CD1c-positive myeloid dendritic cell (primary cell): ENCODE data around the gene TNFSF11.
"Not testable (repeated sequence)": the region's sequence is repeated elsewhere in the genome, so short reads cannot be mapped to it uniquely, and the experiment has no call there.

Experiments used
- DNase-seq: peaks from one replicate; pipeline ENCODE4 v3.0.0-alpha.2; 2016; ENCODE audit errors: extremely low spot score

TNFSF11 gene, protein sequence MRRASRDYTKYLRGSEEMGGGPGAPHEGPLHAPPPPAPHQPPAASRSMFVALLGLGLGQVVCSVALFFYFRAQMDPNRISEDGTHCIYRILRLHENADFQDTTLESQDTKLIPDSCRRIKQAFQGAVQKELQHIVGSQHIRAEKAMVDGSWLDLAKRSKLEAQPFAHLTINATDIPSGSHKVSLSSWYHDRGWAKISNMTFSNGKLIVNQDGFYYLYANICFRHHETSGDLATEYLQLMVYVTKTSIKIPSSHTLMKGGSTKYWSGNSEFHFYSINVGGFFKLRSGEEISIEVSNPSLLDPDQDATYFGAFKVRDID

DNA sequence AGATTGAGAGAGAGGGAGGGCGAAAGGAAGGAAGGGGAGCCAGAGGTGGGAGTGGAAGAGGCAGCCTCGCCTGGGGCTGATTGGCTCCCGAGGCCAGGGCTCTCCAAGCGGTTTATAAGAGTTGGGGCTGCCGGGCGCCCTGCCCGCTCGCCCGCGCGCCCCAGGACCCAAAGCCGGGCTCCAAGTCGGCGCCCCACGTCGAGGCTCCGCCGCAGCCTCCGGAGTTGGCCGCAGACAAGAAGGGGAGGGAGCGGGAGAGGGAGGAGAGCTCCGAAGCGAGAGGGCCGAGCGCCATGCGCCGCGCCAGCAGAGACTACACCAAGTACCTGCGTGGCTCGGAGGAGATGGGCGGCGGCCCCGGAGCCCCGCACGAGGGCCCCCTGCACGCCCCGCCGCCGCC is at the start of gene TNFSF11:
Gene TNFSF11 (plus strand): TSS at position 142 of the 400 bp plus-strand sequence. CDS start 152 bp downstream, at position 294.
- DNase-seq: no peak

DNA sequence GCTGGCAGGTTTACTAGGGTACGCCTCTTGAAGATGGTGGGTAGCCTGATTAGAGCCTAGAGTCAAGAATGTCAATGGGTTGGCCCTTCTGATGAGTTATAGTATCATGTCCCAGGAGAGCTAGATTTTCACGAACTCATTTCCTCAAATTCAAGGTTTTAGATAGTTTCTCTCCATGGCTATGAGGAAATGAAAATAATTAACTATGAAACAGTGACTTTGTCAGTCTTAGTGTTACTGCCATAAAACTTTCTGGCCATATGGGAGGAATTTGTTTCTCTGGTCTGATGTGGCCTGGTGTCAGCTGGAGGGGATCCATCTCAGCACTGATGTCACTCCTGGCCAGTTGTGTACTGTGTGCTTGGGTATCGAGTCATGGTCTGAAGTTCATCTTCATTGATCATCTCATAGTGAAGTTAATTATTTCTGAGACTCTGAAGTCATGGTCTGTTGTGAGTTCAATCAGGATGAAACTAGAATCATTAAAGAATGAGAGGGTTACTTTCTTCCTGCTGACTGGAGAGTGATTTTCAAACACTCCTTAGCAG is 49.4 kb upstream of the TNFSF11 start:
- peak; percentile 22 for DNase-seq

DNA sequence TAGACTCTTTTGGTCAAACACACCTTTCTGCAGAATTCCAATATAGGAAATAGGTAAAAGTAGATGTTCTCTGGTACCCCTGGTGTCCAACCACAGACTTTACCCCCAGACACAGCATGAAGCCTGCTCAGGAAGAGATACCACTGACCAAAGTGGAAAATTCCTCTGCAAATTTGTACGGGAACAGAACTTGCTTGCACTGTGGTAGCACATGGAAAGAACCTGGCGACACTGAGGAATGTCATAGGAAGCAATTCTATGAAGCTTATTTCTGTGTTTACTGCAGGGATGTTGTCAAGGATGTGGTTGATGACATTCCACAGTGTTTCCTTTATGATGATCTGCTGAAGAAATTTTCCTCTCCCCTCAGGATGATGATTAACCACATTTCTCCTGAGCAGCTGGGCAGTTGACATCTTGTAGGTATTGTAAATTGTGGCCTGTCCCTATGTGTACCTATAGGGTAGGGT is 48.9 kb upstream of the TNFSF11 start:
- no peak for DNase-seq

DNA sequence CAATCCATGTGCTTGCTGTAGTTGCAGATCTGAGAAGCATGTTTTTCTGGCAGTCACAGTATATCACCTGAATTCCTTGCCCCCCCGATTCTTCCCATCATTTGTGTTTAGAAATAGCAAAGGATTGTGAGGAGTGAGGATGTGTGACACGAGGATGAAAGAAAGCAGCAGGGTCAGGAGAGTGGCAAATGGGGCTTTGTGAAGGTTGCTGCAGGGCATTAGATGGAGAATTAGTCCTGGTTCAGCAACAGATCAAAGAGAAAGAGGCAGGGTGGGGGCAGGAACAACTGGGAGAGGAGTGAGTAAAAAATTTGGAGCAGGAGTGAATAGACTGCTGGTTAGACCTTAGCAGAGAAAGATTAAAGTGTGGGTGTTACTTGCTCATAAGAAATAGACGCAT is 47.7 kb upstream of the TNFSF11 start:
- no peak for DNase-seq

DNA sequence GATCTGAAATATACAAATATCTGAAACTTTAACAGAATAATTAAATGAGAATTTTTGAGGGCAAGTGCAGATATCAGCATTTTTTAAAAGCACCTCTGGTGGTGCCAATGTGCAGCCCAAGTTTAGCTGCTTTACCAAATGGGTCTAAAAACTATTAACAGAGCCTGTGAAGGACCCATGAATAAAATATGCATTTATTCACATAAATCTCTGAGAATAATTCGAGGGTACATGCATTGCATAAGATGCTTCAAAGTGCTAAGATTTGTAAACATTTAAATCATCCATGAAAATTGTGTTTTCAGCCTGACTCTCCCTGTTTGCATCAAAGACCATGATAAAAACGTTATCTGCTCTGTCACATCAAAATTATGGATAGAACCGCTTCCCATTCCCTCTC is 47.1 kb upstream of the TNFSF11 start:
- DNase-seq: no peak

DNA sequence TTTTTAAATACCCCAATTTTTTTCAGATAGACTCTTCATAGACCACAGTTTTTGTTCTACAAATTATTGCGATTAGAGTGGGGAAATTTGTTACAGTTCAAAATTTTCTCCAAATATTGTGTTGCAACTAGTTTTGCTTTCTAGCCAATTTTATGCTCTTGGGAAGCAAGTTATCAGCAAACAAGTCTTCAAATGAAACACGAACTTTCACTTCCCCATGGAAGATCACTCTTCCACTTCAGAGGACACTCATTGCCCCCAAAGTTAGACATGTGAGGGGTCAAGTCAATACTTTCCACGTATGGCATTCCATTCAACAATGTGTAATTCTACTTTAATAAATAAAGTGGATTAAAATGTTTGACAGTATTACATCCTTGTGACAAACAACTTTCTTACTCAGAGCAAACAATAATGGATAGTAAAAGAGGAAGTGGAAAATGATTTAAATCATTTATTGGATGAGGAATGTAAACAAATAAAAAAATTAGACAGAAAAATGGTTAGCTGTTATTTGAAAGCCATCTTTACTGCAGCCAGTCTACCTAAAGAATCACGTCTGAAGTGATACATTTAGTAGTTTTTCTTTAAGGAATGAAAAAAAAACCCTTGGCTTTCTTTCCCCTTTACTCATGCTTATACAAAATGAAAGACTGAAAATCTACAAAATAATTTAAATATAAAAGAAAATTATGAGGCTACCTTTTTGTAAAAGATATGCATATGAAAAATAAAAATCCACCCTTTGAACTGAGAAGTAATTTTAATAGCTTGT is 41.2 kb upstream of the TNFSF11 start:
- DNase-seq: peak; percentile 69

DNA sequence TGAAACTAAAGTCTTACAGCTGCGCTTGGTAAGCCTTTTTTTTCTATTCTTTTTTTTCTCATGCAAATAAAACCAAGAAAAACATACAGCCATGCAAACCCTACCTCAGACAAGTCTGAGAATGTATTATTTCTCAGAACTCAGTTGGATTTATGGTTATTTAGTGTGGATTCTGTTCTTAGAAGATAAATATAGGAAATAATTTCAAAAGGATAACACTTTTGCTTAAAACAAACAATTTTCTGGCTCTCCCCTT is 40.7 kb upstream of the TNFSF11 start:
- no peak for DNase-seq

DNA sequence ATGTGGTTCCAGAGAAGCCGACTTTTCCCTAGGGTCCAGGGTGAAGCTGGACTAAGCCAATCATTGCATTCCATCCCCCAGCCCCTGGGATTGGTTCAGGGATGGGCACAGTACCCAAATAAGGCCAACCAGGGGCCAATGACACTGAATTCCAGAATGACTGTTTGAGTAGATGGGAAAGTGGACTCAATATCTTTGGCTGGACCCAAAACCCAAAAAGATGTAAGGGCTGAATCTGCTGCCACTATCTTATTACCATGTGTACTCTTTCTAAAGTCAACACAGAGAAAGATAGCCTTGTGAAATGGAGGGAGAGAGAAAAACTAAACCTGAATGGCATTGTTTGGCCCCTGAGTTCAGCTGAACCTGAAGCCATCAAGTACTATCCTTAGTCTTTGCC is 39.2 kb upstream of the TNFSF11 start:
- DNase-seq: no peak

DNA sequence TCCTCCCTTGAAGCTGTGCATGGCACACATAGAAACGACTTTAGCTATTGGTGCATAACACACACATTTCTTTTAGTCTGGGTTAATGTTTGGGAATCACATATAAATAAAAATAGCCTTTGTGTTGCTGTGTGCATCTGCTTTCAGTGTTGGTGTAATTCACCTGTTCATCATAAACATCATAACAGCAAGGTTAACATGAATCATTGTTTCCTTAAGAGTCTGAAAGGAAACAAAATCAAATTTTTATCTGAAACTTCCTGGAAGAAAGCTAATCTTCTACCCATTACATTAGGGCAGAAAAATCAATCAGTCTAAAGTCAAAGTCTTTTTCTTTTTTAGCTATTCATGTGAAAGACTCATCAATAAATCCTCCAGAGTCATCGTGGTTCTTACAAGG is 35.0 kb upstream of the TNFSF11 start:
- DNase-seq: no peak

DNA sequence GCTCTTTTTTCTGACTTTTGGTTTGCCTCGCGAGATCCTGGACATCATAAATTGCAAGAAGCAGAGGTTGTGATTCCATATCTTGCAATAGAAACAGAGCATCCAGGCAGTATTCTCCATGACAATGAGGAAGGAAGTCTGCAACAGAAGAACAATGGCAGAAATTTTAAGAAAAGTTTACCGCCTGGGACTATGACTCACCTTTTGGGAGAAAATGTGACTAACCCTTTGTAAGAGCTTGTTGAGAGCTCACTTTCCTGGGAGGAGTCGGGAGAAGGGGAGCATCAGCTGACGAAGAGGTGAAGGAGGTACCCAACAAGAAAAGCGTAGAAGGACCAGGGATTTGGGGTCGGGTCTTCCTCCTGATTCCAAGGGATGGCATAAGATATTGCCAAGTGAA is 34.3 kb upstream of the TNFSF11 start:
- DNase-seq: no peak

DNA sequence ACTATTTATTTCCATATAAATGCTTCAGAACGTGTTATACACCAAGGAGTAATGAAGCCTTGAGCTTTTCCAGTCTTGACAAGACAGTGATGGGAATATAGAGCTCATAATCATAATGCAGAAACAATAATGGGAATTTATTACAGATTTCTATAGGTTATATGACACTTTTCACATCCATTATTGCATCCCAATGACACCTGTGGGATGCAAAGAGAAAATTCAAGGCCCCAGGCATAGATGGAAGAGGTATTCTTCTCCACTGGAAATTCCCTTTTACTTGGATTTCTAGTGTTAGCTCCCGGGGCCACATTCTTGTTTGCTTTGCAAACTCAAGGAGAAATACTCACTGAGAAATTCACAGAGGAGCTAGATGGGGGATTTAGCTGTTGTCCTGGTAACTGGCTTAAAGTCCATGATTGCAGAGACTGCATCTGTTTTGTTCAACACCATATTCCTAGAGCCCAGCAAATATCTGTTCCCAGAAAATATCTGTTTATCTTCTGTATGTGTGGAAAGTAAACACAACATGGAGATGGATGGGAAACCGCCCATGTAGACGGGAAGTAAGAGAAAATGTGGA is 30.6 kb upstream of the TNFSF11 start:
- no peak for DNase-seq

DNA sequence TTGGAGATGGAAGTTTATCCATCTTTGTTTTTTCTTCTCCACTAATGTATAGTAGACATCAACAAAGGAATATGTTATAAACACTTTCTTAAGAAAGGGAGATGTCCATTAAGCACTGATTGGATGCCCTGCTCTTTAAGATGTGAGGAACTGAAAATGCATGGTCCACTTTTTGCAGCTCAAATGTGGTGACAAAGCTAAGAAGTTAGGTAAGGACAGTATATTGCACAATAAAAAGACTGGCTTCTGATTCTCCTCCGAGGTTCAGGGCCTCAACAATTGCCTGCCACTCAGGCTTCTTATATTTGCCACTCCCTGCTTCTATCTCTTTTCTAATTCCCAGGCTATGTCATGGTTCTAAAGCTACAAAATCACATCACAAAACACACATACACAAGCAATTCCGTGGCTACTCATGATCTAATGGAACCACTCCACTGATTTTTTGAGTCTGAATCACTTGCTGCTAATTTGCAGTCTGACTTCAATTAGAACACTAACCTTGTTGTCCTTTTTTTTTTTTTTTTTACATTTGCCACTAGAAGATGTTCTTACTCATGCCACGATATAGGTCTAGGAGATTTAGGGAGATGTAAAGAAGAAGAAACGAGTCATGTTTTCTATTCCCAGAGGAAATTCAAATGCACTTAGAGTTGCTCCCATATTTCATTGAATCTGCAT is 29.6 kb upstream of the TNFSF11 start:
- peak; percentile 72 for DNase-seq

DNA sequence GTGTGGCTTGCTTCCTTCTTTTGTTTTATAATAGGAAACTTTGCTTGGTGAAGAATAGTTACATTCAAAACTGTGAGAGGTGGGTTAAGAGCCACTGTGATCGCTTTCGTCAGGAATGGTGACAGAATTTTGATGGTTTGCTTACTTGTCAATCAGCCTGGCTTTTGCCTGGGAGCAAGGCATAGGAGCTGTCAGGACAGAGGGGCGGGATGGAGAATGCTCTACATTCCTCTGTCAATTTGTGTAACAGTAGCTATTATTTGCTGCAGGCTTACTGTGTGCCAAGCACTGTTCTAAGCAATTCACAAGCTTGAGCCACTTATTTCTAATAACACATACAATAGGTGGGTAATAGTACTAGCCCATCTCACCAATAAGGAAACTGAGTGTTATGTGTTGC is 28.1 kb upstream of the TNFSF11 start:
- DNase-seq: no peak

DNA sequence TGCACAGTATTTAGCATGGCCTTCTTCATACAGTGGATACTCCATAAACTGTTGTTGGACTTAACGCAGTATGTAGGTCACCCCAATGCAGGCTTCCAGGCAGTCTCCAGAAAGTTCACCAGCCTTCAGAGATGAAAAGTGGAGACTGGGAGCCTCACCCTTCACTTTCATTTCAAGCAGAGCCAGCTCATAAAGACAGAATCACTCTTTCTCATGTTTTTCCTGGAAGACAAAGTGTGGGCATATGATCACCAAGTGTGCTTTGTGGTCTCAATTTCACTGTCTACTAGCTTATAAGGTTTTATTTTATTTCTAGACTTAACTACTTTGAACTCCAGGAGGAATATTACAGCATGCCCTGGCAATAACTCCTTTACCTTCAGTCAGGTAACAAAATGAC is 26.3 kb upstream of the TNFSF11 start:
- no peak for DNase-seq

DNA sequence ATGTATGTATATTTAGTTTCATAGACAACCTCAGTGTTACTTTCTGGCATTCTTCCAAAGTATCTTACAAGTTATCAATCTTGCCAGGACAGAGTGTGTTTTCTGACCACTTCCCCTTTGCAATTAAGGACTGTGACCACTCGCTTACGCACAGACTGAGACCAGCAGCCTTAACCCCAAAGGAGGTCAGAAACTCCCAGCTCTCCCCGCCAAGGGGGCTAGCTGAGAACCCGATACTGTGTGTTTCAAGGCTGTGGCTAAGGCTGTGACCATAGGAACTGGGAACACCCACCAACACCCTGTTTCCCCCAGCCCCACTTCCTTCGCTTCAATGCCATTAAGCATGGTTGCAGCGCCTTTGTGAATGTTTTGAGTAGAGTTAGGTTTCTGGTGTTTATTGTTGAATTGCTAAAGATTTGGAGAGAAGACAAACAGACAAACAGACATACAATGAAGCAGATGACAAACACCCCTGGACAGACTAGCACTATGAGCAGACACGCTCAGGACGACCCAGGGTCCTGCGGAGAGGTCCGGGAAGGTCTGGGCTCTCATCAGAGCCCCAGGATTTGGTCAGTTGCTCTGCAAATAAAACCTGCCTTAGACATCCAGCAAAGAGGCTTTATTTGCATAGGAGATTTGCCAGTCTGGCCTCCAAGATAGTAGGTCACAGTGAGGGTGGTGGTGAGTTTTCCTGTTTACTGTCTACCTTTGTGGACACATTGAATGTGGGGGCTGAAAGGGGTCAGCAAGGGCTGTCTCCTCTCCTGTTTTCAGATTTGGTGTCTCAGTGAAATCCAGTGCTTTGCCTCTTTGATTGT is 25.0 kb upstream of the TNFSF11 start:
- peak; percentile 57 for DNase-seq

DNA sequence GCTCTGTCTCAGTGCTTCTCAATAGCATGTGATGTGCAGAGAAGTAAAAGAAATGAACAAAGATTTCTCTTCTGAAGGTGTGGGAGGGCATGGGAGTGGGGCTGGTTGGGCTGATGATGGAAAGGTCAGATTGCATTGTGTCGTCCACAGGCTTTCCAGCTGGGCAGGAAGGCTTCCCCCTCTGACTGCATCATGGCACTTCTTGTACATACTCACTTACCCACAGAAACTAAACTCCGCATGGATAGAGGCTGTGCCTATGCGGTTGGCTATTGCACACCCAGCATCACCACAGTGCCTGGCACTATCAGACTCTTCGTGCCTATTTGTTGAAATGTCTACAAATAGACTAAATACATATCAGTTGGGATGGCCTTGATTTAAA is 24.4 kb upstream of the TNFSF11 start:
- DNase-seq: peak; percentile 15

DNA sequence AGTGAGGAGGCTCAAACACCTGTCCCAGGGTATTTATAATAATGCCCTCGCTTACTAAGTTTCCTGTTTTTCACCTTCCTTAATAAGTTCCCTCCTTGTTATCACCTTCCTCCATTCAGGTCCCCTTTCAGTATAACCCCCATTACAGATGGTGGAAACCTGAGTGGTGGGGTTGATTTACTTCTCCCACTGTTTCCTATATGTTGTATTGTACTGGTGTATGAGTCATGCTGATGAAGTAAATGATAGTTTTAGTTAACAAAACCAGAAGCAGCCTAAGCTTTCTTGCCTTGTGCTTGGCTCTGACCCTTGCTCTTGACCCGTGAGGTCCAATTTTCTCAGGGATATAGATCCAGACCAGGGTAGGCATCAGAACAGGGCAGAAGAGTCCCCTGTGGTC is 22.3 kb upstream of the TNFSF11 start:
- DNase-seq: no peak

DNA sequence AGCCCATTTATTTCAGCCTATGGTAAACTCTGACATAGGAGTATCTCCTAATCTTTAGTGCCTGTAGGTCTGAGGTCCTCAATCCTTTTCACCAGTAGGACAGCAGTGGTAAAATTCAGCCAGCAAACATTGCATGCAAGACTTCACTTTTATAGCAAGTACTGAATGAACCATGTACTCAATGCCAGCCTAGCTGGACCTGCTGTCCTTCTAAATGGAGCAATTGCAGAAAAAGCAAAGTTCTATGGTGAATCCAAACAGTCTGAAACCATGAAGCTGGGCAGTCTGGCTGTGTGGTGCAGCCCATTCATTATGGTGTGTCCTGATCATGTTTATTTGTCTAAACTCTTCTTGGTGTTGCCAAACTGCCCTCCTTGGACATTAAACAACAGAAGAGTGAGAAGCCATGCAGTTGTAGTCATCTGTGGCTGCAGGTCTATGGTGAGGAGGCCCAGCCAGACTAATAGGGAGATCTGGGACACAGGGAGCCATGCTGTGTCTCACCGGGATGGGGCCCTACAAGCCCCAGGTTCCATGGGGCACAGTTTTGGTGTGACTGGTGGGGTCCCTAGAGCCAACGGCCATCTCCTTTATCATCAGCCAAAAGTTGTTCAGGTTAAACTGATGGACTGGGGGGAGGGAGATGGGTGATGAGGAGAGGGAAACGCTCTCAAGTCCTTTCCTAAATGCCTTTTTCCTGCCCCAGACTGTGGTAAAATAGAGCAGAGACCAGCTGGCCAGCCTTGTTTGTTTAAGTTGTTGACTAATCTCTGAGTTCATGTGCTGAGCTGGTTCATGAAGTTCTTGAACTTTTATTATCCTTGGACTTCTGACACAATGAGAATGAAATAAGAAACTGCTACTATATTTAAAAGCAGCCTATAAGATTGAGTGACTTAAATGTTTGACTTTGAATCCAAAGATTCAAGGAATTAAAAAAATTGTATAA is 20.6 kb upstream of the TNFSF11 start:
- no peak for DNase-seq

DNA sequence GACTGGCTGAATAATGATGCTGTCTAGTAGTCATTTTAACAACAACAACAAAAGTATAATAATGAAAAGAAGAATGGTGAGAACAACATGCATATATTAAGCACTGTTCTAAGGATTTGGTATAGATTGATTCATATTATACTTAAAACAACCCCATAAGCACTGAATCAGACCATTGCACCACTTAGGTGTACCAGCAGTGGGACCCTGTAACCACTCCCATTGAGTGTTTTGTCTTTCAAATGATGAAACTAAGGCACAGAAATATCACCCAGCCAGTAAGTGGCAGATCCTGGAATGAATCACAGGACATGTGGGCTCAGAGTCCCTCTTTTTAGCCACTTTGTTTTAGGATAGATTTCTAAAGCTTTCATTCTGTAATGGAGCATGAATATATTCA is 14.9 kb upstream of the TNFSF11 start:
- DNase-seq: no peak

DNA sequence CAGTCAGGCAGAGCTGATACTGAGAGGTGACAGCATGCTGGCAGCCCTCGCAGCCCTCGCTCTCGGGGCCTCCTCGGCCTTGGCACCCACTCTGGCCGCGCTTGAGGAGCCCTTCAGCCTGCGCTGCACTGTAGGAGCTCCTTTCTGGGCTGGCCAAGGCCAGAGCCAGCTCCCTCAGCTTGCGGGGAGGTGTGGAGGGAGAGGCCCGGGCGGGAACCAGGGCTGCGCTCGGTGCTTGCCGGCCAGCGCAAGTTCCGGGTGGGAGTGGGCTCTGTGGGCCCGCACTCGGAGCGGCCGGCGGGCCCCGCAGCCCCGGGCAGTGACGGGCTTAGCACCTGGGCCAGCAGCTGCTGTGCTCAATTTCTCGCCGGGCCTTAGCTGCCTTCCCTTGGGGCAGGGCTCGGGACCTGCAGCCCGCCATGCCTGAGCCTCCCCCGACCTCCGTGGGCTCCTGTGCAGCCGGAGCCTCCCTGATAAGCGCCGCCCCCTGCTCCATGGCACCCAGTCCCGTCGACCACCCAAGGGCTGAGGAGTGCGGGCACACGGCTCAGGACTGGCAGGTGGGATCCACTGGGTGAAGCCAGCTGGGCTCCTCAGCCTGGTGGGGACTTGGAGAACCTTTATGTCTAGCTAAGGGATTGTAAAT is 14.3 kb upstream of the TNFSF11 start:
- not testable (repeated sequence) for DNase-seq
